Astrocyte of the hippocampus (primary cell): ENCODE data around the gene NUP210.
"Not testable (repeated sequence)": the region's sequence is repeated elsewhere in the genome, so short reads cannot be mapped to it uniquely, and the experiment has no call there.

Experiments used
- DNase-seq: peaks from one replicate; pipeline ENCODE4 v3.0.0; 2011; ENCODE audit warnings: low read depth, low spot score

The NUP210 gene

DNA sequence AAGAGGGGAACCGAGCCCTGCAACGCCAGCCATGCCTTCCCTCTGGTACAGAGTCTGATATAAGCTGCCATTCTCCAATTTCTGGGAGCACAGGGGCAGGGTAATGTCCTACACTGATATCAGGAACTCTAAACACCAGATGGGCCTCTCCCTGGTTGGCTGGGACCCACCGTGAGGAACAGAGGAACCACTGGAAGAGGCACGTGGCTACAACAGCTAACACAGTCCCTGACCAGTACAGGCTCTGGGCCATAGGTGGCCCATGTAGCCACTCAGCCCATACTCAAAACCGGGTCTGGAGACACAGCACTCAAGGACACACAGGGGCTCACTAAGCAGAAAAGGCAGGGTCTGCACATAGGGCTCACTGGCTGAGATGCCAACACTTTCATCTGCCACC is 13.9 kb downstream of the NUP210 start:
- no peak for DNase-seq

DNA sequence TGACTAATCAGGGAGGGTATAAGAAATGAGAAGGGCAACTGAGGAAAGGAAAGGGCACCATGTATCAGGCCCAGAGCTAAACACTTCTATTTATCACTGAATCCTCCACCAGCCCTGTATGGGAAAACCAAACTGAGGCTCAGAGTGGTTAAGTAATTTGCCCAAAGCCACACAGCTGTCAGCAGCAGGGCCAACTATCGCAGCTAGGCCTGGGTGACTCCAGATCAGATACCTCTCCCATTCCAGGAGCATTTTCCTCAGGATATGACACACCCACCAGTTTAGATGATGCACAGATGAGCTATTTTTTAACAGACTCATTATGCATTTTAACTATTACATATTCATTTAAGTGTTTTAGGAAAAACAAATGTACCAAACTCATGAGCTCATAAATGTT is 14.5 kb downstream of the NUP210 start:
- no peak for DNase-seq

DNA sequence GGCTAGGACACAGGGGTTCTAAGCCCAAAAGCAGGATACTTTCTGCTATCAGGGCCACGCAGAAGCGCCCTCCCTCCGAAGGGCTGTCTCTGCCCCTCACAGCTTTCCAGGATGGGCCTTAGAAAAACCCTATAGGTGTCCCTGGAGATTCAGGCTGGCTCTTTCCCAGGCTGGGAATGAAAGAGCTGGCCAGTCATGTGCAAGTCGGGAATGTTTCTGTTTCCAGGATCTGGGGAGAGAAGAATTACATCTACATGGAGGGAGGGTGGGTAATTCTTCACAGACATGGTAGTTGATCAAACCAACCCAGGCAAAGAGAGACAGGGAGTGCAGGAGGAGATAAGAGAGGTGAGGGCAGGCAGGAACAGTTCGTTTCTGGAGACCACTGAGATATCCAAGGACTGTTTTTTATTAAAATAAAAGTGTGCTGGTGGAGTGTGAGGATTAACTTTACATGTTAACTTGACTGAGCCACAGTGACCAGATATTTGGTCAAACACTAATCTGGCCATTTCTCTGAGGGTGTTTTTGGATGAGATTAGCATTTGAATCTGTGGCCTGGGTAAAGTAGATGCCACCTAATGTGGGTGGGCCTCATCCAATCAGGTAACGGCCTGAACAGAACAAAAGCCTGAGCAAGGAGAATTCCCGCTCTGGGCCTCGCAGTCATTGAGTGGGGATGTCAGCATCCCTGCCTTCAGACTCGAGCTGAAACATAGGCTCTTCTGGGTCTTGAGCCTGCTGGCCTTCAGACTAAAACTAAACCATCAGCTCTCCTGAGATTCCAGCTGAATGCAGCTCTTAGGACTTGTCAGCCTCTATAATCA is 15.3 kb downstream of the NUP210 start:
- DNase-seq, result no peak

DNA sequence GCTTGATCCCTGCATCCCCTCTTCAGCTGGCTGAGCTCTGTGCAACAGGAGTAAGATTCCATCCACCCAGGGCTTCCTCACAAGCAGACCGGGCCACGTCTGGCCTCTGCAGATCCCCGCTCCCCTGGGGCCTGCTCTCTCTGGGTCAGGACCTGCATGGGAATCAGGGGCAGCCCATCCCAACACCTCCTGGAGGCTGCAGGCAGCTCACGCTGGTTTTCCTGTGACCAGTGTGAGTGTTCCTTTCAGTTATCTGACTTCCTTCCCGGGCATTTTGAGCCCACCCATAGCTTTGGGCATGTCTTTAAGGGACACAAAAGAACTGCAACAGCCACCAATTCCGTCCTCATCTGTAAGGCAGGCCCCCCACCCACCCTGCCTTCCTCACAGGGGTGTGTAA is 16.3 kb downstream of the NUP210 start:
- no peak for DNase-seq

DNA sequence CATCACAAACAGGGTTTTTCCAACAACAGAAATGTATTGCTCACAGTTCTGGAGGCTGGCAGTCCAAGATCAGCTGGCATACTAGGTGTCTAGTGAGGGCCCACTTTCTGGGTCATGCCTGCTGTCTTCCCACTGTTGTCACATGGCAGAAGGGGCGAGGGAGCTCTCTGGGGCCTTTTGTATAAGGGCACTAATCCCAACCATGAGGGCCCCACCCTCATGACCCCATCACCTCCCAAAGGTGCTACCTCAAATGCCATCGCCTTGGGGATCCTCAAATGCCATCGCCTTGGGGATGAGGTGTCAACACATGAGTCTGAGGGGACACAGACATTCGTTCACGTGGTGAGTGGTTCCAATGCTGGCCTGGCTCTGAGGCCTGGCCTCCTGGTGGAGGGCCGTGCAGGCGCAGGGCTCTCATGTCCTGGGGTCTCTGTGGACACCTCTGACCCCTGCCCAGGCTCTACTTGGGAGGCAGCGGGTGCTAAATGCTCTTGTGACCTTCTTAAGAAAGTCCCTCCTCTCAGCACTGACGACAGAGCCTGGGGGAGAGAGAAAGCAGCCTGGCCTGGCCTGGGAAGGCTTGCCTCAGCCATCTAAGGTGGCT is 16.8 kb downstream of the NUP210 start:
- no peak for DNase-seq

DNA sequence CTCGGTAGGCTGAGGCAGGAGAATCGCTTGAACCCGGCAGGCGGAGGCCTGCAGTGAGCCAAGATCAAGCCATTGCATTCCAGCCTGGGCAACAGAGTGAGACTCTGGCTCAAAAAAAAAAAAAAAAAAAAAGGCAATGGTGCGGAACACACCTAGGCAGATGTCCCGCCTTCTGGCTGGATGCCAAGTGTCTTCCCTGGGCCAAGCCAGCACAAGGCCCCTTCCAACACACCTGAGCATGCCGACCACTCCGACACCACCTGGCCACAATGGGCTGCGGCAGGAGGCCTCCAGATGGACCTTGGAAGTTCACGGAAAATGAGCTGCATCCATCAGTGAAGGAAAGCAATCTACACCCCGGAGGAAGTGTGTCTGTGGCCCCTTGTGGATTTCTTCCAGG is 19.0 kb downstream of the NUP210 start:
- DNase-seq, result no peak

DNA sequence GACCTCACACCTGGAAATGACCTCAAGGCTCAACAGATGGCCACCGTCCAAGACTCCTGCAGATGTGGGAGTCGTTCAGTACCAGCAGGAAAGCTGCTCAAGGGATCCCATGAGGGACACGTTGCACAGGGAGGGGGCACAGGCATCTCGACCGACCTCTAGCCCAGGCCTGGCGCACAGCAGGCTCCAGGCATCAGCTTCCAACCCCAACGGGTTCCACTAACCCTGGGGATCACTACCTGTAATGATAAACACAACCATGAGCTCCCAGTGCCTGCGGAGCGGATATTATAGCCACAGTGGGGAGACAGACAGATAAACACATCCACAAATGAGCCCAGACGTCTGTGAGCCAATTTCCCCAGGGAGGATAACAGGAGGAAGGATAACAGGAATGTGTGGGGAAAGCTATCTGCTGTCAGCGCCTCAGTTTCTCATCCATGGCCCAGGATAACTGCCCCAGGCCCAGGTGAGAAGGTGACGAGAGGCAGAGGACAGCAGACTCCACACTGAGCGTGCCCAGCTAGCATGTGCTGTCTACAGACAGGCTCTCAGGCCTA is 19.9 kb downstream of the NUP210 start:
- DNase-seq, result no peak

DNA sequence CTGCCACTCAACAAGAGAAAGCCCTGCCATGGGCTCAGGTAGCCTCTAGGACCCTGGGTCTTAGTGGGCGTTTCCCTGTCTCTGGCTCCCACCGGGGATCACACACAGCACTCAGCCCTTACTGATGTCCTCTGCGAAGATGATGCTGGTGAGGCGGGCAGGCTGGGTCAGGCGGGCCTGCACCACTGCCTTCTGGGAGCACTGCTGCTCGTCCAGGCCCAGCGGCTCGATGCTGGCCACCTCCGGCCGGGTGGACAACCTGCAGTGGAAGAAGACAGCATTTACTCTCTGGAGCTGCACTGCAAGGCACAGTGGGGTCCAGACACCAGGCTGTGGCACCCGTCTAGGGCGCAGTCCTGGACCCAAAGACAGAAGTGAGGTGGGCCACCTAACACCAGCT is 20.5 kb downstream of the NUP210 start:
- DNase-seq, result no peak

DNA sequence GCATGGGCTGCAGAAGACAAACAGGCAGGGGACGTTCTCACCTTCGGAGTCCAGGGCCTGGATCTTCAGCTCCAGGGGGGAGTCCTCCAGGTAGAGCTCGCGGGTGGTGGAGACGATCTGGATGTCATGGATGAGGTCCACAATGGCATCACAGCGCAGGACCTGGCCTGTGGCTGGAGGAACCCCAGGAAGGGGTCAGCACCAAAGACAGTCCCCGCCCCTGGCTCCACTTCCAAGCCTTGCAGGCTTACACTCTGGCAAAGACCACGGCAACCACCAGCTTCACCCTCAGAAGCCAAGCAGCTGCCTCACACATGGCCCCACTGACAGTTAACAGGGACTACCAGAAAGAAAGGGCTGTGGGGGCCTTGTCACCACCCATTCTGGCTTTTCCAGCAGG is 22.8 kb downstream of the NUP210 start:
- no peak for DNase-seq

DNA sequence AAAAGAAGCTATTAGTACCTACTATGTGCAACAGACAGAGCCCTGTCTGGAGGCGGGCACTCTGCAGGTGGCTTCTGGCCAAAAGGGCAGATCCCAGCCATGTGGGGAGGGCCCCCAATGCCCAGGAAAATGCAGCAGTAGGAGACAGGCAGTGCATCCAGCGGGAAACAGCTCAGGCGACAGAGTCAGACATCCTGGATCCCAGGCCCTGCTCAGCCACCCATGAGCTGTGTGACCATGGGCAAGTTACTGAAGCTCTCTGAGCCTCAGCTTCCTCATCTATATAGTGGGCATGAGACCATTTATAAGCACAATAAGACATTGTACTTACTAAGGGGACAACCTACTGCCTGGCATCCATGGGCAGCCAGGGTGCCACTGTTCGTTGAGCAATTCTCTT is 25.8 kb downstream of the NUP210 start:
- no peak for DNase-seq

DNA sequence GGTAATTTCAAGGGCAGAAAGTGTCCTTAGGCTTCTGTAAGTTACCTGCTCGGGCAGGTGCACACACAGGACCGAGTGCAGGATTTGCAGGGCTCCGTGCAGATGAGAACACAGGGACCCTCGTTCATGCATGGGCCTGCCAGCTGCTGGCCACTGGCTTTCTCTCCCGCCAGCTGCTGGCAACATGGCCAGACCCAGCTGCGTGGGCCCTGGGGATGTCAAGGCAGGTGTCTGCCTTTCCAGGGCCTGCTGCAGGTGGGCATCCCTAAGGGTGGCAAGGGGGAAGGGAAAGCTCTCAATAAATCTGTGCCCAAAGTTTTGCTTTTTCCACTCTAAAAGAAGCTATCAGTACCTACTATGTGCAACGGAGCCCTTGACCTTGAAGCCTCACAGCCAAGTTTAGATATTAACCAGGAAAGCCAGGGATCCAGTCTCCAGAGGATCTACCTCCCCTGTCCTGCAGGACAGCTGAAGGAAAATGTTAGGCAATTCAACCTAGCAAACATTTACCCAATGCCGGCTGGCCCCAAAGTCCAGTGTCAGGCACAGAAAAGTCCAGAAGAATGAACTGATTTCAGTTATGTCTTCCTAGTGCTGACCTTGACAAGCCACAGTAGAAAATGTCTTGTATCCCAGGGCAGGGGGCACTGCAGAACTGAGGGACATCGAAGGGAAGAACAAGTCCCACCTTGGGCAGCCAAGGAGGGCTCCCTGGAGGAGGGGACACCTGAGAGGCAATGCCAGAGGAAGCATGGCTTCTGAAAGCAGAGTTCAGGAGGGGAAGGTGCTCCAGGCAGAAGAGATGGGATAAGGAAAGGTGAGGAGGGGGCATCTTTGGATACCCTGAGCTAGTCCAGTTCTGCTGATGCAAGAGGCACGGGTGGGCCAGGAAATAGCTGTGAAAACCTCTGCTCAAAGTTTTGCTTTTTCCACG is 26.4 kb downstream of the NUP210 start:
- no peak for DNase-seq

DNA sequence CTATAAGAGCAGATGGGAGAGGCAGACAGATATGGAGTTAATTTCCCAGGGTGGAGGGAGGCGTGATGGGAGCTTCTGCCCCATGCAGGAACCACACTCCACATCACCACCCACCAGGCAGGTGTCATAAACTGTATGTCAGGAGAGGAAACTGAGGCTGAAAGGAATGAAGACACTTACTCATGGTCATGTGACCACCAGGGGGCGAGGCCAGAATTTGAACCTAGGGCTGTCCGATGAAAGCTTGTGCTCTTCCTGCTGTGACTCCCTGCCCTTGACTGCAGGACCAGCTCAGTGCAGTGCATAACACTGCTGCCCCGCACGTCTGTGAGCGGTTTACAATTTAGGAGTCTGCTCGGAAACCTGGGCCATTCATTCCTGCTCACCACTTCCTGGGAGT is 28.8 kb downstream of the NUP210 start:
- DNase-seq, result no peak

DNA sequence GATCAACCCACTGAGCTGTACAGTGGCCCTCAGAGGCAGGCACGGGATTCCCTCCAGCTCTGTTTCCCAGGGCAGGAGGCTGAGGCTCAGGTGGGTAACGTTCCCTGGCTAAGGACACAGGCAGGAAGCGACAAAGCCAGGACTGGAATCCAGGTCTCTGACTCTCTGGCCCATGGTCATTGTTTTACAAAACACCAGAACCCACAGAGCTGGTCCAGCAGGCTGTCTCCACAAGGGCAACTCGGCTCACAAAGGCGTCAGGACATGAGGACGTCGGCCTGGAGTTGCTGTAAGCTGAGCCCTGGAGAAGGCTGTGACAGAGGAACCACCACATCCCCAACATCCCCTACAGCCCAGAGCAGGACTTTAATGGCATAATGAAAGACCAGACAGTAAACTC is 30.7 kb downstream of the NUP210 start:
- no peak for DNase-seq

DNA sequence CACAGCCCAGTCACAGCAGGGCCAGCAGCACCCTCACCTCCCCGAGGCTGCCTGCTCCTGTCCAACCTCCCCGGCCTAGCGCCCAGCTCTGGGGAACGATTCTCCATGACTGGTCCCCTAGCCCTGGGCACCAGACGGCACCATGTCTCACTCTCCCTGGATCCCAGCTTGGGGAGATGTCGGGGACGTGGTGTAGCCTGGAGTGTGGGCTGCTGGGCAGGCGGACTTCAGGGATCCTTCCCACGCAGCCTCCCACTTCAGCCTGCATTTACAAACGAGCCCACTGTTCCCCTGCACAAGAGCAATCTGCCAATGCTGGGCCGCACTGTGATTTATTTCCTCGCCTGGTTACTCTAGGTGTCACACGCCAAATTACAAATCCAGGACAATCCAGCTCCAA is 31.3 kb downstream of the NUP210 start:
- no peak for DNase-seq

DNA sequence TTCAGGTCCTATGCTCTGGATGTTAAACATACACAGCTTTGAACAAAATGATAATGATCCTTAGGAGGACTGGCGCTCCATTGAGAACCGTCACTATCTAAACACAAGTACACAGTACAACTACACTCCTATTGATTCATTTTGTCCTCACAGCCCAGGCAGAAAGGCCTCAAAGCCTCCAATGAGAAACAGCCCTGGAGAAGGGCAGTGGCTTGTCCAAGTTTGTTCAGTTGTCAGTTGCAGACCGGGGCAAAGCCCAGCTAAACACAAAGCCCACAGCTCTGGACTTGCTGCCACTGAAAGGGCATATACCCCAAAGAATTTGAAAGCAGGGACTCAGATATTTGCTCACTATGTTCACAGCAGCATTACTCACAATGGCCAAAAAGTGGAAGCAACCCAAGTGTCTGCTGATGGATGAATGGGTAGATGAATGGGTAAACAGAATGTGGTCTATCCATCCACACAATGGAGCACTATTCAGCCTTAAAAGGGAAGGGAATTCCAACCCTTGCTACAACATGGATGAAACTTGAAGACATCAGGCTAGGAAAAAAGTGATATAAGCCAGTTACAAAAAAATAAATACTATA is 34.7 kb downstream of the NUP210 start:
- peak; percentile 25 for DNase-seq

DNA sequence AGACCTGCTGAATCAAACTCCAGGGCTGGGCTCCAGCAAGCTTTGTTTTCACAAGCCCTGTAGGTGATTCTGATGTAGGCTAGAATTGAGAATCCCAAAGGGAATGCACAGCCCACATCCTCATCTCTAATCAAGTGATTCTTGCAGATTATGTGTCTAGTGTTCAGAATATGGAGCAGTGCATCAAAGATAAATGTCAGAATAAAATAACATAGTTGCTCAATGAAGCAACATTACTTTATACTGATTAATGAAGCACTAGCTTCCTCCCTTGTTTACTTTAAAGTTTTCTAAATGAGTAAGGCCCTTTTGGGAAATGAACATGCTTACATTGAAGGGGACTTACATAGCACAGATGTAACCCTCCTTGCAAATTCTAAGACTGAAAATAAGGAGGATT is 39.2 kb downstream of the NUP210 start:
- DNase-seq, result no peak

DNA sequence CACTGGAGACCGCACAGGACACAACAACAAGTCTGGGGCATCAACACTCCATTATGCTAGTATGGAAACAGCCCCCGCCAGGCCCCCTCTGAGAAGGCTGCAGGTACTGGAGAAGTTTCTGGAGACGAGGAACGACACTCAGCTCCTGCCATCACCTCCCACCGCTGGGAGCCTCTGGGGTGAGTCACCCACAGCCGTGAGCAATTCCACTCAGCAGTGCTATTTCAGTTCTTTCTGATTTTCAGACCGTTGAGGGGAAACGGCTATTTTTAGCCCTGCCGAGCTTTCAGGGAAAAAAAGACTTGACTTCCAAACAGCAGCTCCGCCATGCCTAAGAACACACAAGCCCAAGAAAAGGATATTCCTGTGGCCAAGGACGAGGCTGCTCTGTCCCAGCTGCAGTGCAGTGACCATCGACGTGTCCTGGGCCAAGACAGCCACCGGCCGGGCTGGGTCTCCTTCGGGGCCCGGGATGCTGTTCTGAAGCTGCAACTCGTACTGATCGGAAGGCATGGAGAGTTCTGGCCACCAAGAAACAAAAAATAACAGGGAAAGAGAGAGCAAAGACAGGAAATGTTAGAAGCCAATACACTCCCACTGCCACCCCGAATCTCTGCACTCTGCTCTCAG is 40.8 kb downstream of the NUP210 start:
- peak; percentile 89 for DNase-seq

DNA sequence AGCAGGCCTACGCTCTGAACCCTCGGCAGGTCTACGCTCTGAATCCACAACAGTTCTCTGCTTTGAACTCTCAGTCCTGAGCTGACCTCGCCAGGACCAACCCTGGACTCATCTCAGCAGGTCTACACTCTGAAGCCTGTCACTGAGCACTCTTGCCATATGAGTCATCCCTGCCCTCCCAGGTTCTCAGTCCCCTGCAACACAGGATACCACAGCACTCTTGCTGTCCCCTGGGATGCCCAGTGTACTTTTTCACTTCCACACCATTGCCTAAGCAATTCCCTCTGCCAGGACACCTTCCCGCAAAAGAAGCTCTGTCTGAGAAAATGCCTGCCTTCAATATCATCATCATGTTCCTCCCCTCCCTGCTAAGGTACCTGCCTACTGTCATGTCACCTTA is 42.0 kb downstream of the NUP210 start:
- DNase-seq, result peak; percentile 28

DNA sequence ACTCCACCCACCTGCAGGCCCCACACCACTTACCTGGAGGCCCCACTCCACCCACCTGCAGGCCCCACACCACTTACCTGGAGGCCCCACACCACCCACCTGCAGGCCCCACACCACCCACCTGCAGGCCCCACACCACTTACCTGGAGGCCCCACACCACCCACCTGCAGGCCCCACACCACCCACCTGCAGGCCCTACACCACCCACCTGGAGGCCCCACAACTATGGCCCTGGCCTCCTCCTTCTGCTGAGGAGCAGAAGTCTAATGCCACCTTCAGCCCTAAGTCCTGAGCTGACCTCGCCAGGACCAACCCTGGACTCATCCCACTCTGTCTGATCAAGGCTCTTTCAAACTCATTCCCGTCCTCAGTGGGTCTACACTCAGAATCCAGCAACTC is 42.4 kb downstream of the NUP210 start:
- not testable (repeated sequence) for DNase-seq

DNA sequence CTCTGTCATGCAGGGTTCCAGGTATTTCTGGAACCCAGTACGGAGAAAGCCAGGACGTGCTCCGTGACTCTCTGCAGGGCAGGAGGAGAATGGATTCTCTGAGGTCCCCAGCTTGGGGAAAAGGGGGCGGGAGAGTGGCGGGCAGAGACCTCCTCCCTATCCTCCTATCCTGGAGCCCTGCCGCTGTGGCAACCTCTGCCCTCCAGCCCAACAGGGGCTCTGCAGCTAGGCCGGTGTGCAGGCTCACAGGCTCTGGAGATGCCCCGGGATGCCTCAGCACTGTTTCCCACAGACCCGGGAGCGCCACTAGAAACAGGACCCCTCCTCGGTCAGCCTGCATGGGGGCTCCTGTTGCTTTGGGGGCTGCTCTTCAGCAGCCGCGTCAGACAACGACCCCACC is 43.1 kb downstream of the NUP210 start:
- no peak for DNase-seq

DNA sequence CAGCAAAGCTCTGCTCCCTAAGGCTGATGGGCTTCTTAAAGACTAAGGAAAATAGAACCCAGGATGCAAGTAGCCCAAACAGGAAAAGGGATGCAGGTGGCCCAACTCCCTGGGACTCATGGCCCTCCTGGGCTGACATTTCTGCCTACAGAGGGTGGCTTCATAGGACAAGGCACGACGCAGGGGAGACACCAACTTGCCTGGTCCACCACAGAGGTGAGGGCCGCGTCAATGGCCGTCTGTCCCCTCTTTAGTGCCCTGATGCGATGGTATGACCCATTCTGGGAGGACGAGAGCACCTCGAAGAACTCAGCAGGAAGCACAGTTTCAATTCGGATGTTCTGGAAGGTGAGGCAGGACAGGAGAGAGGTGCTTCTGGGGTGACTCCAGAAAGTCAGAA is 44.0 kb downstream of the NUP210 start:
- no peak for DNase-seq
